ENCODE results near the gene LHX3.

- TF ChIP-seq, protein P1, sequence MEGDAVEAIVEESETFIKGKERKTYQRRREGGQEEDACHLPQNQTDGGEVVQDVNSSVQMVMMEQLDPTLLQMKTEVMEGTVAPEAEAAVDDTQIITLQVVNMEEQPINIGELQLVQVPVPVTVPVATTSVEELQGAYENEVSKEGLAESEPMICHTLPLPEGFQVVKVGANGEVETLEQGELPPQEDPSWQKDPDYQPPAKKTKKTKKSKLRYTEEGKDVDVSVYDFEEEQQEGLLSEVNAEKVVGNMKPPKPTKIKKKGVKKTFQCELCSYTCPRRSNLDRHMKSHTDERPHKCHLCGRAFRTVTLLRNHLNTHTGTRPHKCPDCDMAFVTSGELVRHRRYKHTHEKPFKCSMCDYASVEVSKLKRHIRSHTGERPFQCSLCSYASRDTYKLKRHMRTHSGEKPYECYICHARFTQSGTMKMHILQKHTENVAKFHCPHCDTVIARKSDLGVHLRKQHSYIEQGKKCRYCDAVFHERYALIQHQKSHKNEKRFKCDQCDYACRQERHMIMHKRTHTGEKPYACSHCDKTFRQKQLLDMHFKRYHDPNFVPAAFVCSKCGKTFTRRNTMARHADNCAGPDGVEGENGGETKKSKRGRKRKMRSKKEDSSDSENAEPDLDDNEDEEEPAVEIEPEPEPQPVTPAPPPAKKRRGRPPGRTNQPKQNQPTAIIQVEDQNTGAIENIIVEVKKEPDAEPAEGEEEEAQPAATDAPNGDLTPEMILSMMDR (IDR thresholded peaks at IDR 0.05; ENCODE audit: low read length): no peak
- TF ChIP-seq EZH2 (optimal IDR thresholded peaks at IDR 0.05; ENCODE audit: low read depth, low read length): no peak
These were observed 57.7 kb downstream of the LHX3 start for GRCh38 chr9:136147038-136147889.
